Ovary (tissue), 3 donors: ENCODE results near the gene ZFHX2.

ENCODE experiments used
- EP300 ChIP-seq: sonication (generic); formaldehyde crosslinking; IDR thresholded peaks from one replicate; pipeline ENCODE4 v1.6.1; 2017; ENCODE audit warnings: antibody characterized with exemption
- TF ChIP-seq, protein P1 (sequence below), 3 donors: fragments of 450-650 bp in 2 of 3; fragments of 200-600 bp in 1 of 3; IDR thresholded peaks; one replicate each; pipeline versions ENCODE4 v1.5.1 to v1.8.0; 2016 to 2022; ENCODE audit warnings: antibody characterized with exemption in 3 of 3, mild to moderate bottlenecking in 1 of 3
- donor health status: DM: no; HTN: no; CAD: no.

DNA sequence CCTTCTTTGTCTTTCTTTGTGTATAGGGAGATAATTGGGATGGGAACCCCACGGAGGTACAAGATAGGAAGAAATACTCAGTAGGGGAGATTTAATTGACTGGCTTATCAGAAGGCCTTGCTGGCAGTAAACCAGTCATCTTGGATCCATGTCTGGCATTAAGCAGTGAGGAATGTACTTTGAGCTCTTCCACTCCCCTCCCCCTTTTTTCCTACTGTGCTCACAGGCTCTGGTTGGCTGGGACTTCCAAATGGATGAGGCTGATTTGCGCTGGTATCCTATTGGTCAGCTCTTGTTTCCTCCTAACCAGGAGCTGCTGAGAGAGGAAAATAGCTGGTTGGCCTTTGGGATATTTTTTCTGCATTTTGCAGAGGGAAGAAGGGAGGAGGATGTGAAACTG is 57.3 kb downstream of the ZFHX2 start:
- TF ChIP-seq, protein P1, sequence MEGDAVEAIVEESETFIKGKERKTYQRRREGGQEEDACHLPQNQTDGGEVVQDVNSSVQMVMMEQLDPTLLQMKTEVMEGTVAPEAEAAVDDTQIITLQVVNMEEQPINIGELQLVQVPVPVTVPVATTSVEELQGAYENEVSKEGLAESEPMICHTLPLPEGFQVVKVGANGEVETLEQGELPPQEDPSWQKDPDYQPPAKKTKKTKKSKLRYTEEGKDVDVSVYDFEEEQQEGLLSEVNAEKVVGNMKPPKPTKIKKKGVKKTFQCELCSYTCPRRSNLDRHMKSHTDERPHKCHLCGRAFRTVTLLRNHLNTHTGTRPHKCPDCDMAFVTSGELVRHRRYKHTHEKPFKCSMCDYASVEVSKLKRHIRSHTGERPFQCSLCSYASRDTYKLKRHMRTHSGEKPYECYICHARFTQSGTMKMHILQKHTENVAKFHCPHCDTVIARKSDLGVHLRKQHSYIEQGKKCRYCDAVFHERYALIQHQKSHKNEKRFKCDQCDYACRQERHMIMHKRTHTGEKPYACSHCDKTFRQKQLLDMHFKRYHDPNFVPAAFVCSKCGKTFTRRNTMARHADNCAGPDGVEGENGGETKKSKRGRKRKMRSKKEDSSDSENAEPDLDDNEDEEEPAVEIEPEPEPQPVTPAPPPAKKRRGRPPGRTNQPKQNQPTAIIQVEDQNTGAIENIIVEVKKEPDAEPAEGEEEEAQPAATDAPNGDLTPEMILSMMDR (IDR thresholded peaks at IDR 0.05) = no peak
- TF ChIP-seq EP300 = no peak
